Measurements from ENCODE around the gene KIAA1755. TPM values are rescaled to one million over a fixed set of nuclear protein-coding genes. Genes with fewer than 3 reads are reported as not detected.

Gene KIAA1755
- total RNA-seq, 1 experiment from 2014 or later = 0.17 TPM

- H3K9me3 Mint-ChIP-seq = no peaks in the 10 kb centered on the region; a peak in 1 of 5 replicates
- H3K9ac ChIP-seq (ENCODE audit: extremely low read depth, insufficient read length, low read length) = no peak overlapping the region
- H2BK12ac ChIP-seq (ENCODE audit: insufficient read length, low read depth, low read length) = no peak overlapping the region
- no peak overlapping the region for H4K5ac ChIP-seq (ENCODE audit: insufficient read length, low read depth, low read length)
- H3K79me2 ChIP-seq (ENCODE audit: insufficient read depth, low read length) = no peaks in the 10 kb centered on the region
- H3K4me2 ChIP-seq (ENCODE audit: insufficient read depth, insufficient read length, low read length) = no peak overlapping the region
- no peak overlapping the region for H2BK120ac ChIP-seq (ENCODE audit: low read depth, low read length, poor library complexity, severe bottlenecking)
- H2AK5ac ChIP-seq (ENCODE audit: insufficient read length, low read length) = no peak overlapping the region
- H2BK15ac ChIP-seq (ENCODE audit: low read depth, low read length) = no peak overlapping the region
- no peak overlapping the region for H3K4ac ChIP-seq (ENCODE audit: low read depth, low read length)
- peaks cover 7% of the 10 kb centered on the region for H3K4me1 ChIP-seq (ENCODE audit: insufficient read depth, low read length)
- H3K23ac ChIP-seq (ENCODE audit: insufficient read length, low read depth, low read length) = no peak overlapping the region
- no peaks in the 10 kb centered on the region for H3K36me3 Mint-ChIP-seq (ENCODE audit: insufficient read depth in 1 of 3, low read depth in 3 of 3)
- H3K27me3 Mint-ChIP-seq (ENCODE audit: low read depth) = peaks cover 31% of the 10 kb centered on the region
- no peaks in the 10 kb centered on the region; the same call in 1 of the 2 replicates for H3K27me3 ChIP-seq (ENCODE audit: insufficient read depth, low read length)
- H2BK20ac ChIP-seq (ENCODE audit: low read depth, low read length, poor library complexity, severe bottlenecking) = no peak overlapping the region
- H2BK5ac ChIP-seq (ENCODE audit: insufficient read length, low read length) = no peak overlapping the region
- no peak for DNase-seq
- H3T11ph ChIP-seq (ENCODE audit: low read length) = no peak overlapping the region
- peaks cover 4% of the 10 kb centered on the region for H3K23me2 ChIP-seq (ENCODE audit: insufficient read length, low read depth, low read length, poor library complexity, severe bottlenecking)
- TF ChIP-seq CTCF (conservative IDR thresholded peaks at IDR 0.05) = no peak
- H3K4me1 Mint-ChIP-seq = peaks cover 15 to 29% of the 10 kb centered on the region in 2 experiments
- no peak overlapping the region for H3K56ac ChIP-seq (ENCODE audit: insufficient read length, low read depth, low read length)
- WGBS (ENCODE audit: extremely low coverage, insufficient read length, low lambda C conversion rate) = no CpG with 5 or more reads among the region's 2 CpGs
- no peak overlapping the region for H3K27ac Mint-ChIP-seq
- no peak overlapping the region for H3K4me3 Mint-ChIP-seq
- no peaks in the 10 kb centered on the region for H4K20me1 ChIP-seq (ENCODE audit: control insufficient read depth, insufficient read depth, insufficient read length)
- H3K14ac ChIP-seq (ENCODE audit: insufficient read depth, low read length) = no peak overlapping the region
- H3K9me3 ChIP-seq (ENCODE audit: control insufficient read depth, low read depth, low read length) = no peaks in the 10 kb centered on the region
- no peak overlapping the region for H4K8ac ChIP-seq (replicated peaks; ENCODE audit: insufficient read length, low read depth, low read length)
- H3K27ac ChIP-seq (ENCODE audit: insufficient read length, low read depth, low read length) = no peak overlapping the region
- no peak overlapping the region for H4K91ac ChIP-seq (ENCODE audit: insufficient read length, low read depth, low read length)
- no peaks in the 10 kb centered on the region for H3K79me1 ChIP-seq (ENCODE audit: insufficient read depth, low read depth, low read length, poor library complexity, severe bottlenecking)
- H3K18ac ChIP-seq (ENCODE audit: insufficient read length, low read depth, low read length) = no peak overlapping the region
- no peak overlapping the region for H2AFZ ChIP-seq (ENCODE audit: low read length)
Observed at GRCh38 chr20:38256966-38257365, 3.6 kb downstream of the KIAA1755 start.

All from H9 (cell line).